ENCODE measurements around the gene ST6GAL1. TPM values are rescaled to one million over a fixed set of nuclear protein-coding genes. Genes with fewer than 3 reads are reported as not detected.

ST6GAL1 gene
- total and polyA plus RNA-seq, 7 experiments from 2014 or later = 115 to 313 (median 214) TPM

- intact Hi-C loops (cut with micrococcal nuclease) = no loop called here
- H3K4me3 ChIP-seq (ENCODE audit: low read length) = no peak overlapping the region
- no peaks in the 10 kb centered on the region for H3K9me3 ChIP-seq (ENCODE audit: control insufficient read depth in 2 of 3, low read length in 3 of 3)
- ChIA-PET CTCF (interaction anchor here (1.0 to 1.4 kb wide), 2 partner anchors 9 to 15 kb away, joined by 4 read pairs; no protein-coding TSS in a partner anchor), POLR2A (interaction anchor here (1.2 to 2.7 kb wide), 2 partner anchors 9 to 10 kb away, joined by 5 to 11 read pairs; no protein-coding TSS in a partner anchor)
- ATAC-seq (no peak), DNase-seq (no peak)
- no peaks in the 10 kb centered on the region for H3K9me3 Mint-ChIP-seq
- H3K27ac ChIP-seq (ENCODE audit: low read depth, low read length) = no peak overlapping the region
- H3K4me1 Mint-ChIP-seq = peaks cover 53 to 90% (median 76%) of the 10 kb centered on the region in 7 donors
- no peaks in the 10 kb centered on the region for H3K27me3 ChIP-seq (ENCODE audit: control insufficient read depth in 2 of 2, insufficient read depth in 2 of 2, low read length in 2 of 2)
- peaks cover 5 to 45% (median 20%) of the 10 kb centered on the region in 5 donors for H3K36me3 Mint-ChIP-seq
- peaks cover 0 to 5% (median 4%) of the 10 kb centered on the region in 3 experiments for H3K36me3 ChIP-seq (ENCODE audit: control insufficient read depth in 2 of 3, insufficient read depth in 3 of 3, low read length in 3 of 3)
- peak overlapping the region in 8 of 9 donors; percentile 17 to 96 (median 72) for H3K27ac Mint-ChIP-seq
- peak overlapping the region in 2 of 10 donors; percentile 14 to 74 for H3K4me3 Mint-ChIP-seq
- peaks cover 16 to 57% of the 10 kb centered on the region in 2 donors for H3K4me1 ChIP-seq (ENCODE audit: control insufficient read depth in 2 of 2, insufficient read depth in 2 of 2, low read length in 2 of 2)
- no peaks in the 10 kb centered on the region for H3K27me3 Mint-ChIP-seq
Measured at GRCh38 chr3:187016639-187017345, 86.5 kb downstream of the ST6GAL1 start.

GRCh38 chr3:187017511-187018230, 87.3 kb downstream of the ST6GAL1 start:
- Mint-ChIP-seq H3K36me3 (peaks cover 5 to 47% (median 20%) of the 10 kb centered on the region in 5 donors), H3K9me3 (no peaks in the 10 kb centered on the region), H3K27me3 (no peaks in the 10 kb centered on the region), H3K4me1 (peaks cover 52 to 90% (median 76%) of the 10 kb centered on the region in 7 donors), H3K27ac (peak overlapping the region in 6 of 9 donors; percentile 27 to 96 (median 82)), H3K4me3 (no peak overlapping the region)
- CTCF ChIA-PET = interaction anchor here (1.0 to 1.4 kb wide), 2 partner anchors 9 to 16 kb away, joined by 4 read pairs; no protein-coding TSS in a partner anchor
- H3K9me3 ChIP-seq (ENCODE audit: control insufficient read depth in 2 of 3, low read length in 3 of 3) = no peaks in the 10 kb centered on the region
- no peaks in the 10 kb centered on the region for H3K27me3 ChIP-seq (ENCODE audit: control insufficient read depth in 2 of 2, insufficient read depth in 2 of 2, low read length in 2 of 2)
- no peak overlapping the region for H3K4me3 ChIP-seq (ENCODE audit: low read length)
- no peak for ATAC-seq
- peaks cover 0 to 5% (median 4%) of the 10 kb centered on the region in 3 experiments for H3K36me3 ChIP-seq (ENCODE audit: control insufficient read depth in 2 of 3, insufficient read depth in 3 of 3, low read length in 3 of 3)
- POLR2A ChIA-PET = interaction anchor here (1.2 to 2.7 kb wide), 2 partner anchors 8 to 11 kb away, joined by 5 to 11 read pairs; no protein-coding TSS in a partner anchor
- DNase-seq = no peak
- intact Hi-C loops (cut with micrococcal nuclease) = no loop called here
- no peak overlapping the region for H3K27ac ChIP-seq (ENCODE audit: low read depth, low read length)
- H3K4me1 ChIP-seq (ENCODE audit: control insufficient read depth in 2 of 2, insufficient read depth in 2 of 2, low read length in 2 of 2) = peaks cover 10 to 51% of the 10 kb centered on the region in 2 donors

- H3K36me3 Mint-ChIP-seq = peaks cover 5 to 48% (median 13%) of the 10 kb centered on the region in 5 donors
- Histone ChIP-seq H3K27me3 (ENCODE audit: control insufficient read depth in 2 of 2, insufficient read depth in 2 of 2, low read length in 2 of 2) (no peaks in the 10 kb centered on the region), H3K27ac (ENCODE audit: low read depth, low read length) (peak overlapping the region; percentile 45), H3K4me1 (ENCODE audit: control insufficient read depth in 2 of 2, insufficient read depth in 2 of 2, low read length in 2 of 2) (peaks cover 12 to 37% of the 10 kb centered on the region in 2 donors), H3K4me3 (ENCODE audit: low read length) (no peak overlapping the region), H3K36me3 (ENCODE audit: control insufficient read depth in 2 of 3, insufficient read depth in 3 of 3, low read length in 3 of 3) (peaks cover 0 to 5% (median 0%) of the 10 kb centered on the region in 3 experiments), H3K9me3 (ENCODE audit: control insufficient read depth in 2 of 3, low read length in 3 of 3) (no peaks in the 10 kb centered on the region)
- intact Hi-C loops (cut with micrococcal nuclease) = loop anchor here (1.0 to 10.0 kb wide), 3 partner anchors 13 to 455 kb away; partner anchors contain the start of gene TBCCD1 (in 1 of the 2)
- peaks cover 40 to 86% (median 74%) of the 10 kb centered on the region in 7 donors for H3K4me1 Mint-ChIP-seq
- H3K27me3 Mint-ChIP-seq = no peaks in the 10 kb centered on the region
- peak overlapping the region; percentile 79 to 97 (median 94) for H3K27ac Mint-ChIP-seq
- peak overlapping the region in 9 of 10 donors; percentile 16 to 80 (median 53) for H3K4me3 Mint-ChIP-seq
- POLR2A ChIA-PET = interaction anchor here (0.5 to 1.5 kb wide), 4 partner anchors 8 to 163 kb away, joined by 3 to 7 read pairs (median 4); no protein-coding TSS in a partner anchor
- ATAC-seq = no peak
- CTCF ChIA-PET = interaction anchor here (0.7 to 1.4 kb wide), 4 partner anchors 83 to 247 kb away, joined by 3 to 8 read pairs (median 3); no protein-coding TSS in a partner anchor
- peaks cover 0 to 3% (median 0%) of the 10 kb centered on the region in 11 donors for H3K9me3 Mint-ChIP-seq
- DNase-seq = no peak
Measured at GRCh38 chr3:187019542-187020072, 89.3 kb downstream of the ST6GAL1 start.

- Histone ChIP-seq H3K9me3 (ENCODE audit: control insufficient read depth in 2 of 3, low read length in 3 of 3) (no peaks in the 10 kb centered on the region), H3K27ac (ENCODE audit: low read depth, low read length) (peak overlapping the region; percentile 33), H3K36me3 (ENCODE audit: control insufficient read depth in 2 of 3, insufficient read depth in 3 of 3, low read length in 3 of 3) (peaks cover 0 to 5% (median 0%) of the 10 kb centered on the region in 3 experiments), H3K4me1 (ENCODE audit: control insufficient read depth in 2 of 2, insufficient read depth in 2 of 2, low read length in 2 of 2) (peaks cover 19 to 37% of the 10 kb centered on the region in 2 donors), H3K4me3 (ENCODE audit: low read length) (peak overlapping the region; percentile 22), H3K27me3 (ENCODE audit: control insufficient read depth in 2 of 2, insufficient read depth in 2 of 2, low read length in 2 of 2) (no peaks in the 10 kb centered on the region)
- H3K36me3 Mint-ChIP-seq = peaks cover 5 to 50% (median 11%) of the 10 kb centered on the region in 5 donors
- ChIA-PET CTCF (interaction anchor here (0.7 to 1.4 kb wide), 3 partner anchors 19 to 247 kb away, joined by 3 read pairs; no protein-coding TSS in a partner anchor), POLR2A (interaction anchor here (2.0 kb wide), 1 partner anchor 10 kb away, joined by 6 read pairs; no protein-coding TSS in a partner anchor)
- intact Hi-C loops (cut with micrococcal nuclease) = loop anchor here (1.0 to 10.0 kb wide), 3 partner anchors 14 to 456 kb away; partner anchors contain the start of gene TBCCD1 (in 1 of the 2)
- peaks cover 41 to 86% (median 73%) of the 10 kb centered on the region in 7 donors for H3K4me1 Mint-ChIP-seq
- H3K27ac Mint-ChIP-seq = peak overlapping the region; percentile 79 to 97 (median 94)
- peak overlapping the region in 8 of 10 donors; percentile 16 to 83 (median 72) for H3K4me3 Mint-ChIP-seq
- H3K27me3 Mint-ChIP-seq = no peaks in the 10 kb centered on the region
- H3K9me3 Mint-ChIP-seq = peaks cover 0 to 3% (median 0%) of the 10 kb centered on the region in 11 donors
- ATAC-seq (peak; percentile 76), DNase-seq (peak in 6 of 9 donors; percentile 58 to 75 (median 66))
Measured at GRCh38 chr3:187020376-187020775, 90.0 kb downstream of the ST6GAL1 start.

GRCh38 chr3:187021748-187022402, 91.5 kb downstream of the ST6GAL1 start:
- peak overlapping the region in 4 of 10 donors; percentile 36 to 51 (median 42) for H3K4me3 Mint-ChIP-seq
- POLR2A ChIA-PET = interaction anchor here (0.9 to 2.0 kb wide), 3 partner anchors 9 to 21 kb away, joined by 5 to 7 read pairs (median 6); no protein-coding TSS in a partner anchor

More at GRCh38 chr3:187021748-187022402, 91.5 kb downstream of the ST6GAL1 start:
- CTCF ChIA-PET = interaction anchor here (0.7 to 0.8 kb wide), 2 partner anchors 85 to 173 kb away, joined by 3 read pairs; no protein-coding TSS in a partner anchor
- intact Hi-C loops (cut with micrococcal nuclease) = loop anchor here in 1 of 2 donors (10.0 kb wide), 1 partner anchor 457 kb away; the partner anchor contains the start of gene TBCCD1
- peaks cover 0 to 5% (median 0%) of the 10 kb centered on the region in 3 experiments for H3K36me3 ChIP-seq (ENCODE audit: control insufficient read depth in 2 of 3, insufficient read depth in 3 of 3, low read length in 3 of 3)
- H3K27ac ChIP-seq (ENCODE audit: low read depth, low read length) = peak overlapping the region; percentile 17
- peaks cover 31 to 72% (median 60%) of the 10 kb centered on the region in 7 donors for H3K4me1 Mint-ChIP-seq
- H3K9me3 Mint-ChIP-seq = peaks cover 0 to 3% (median 0%) of the 10 kb centered on the region in 11 donors
- peaks cover 0 to 41% (median 3%) of the 10 kb centered on the region in 5 donors for H3K36me3 Mint-ChIP-seq
- no peak for DNase-seq
- no peak for ATAC-seq
- no peaks in the 10 kb centered on the region for H3K27me3 ChIP-seq (ENCODE audit: control insufficient read depth in 2 of 2, insufficient read depth in 2 of 2, low read length in 2 of 2)
- no peak overlapping the region for H3K4me3 ChIP-seq (ENCODE audit: low read length)
- no peaks in the 10 kb centered on the region for H3K9me3 ChIP-seq (ENCODE audit: control insufficient read depth in 2 of 3, low read length in 3 of 3)
- H3K4me1 ChIP-seq (ENCODE audit: control insufficient read depth in 2 of 2, insufficient read depth in 2 of 2, low read length in 2 of 2) = peaks cover 18 to 30% of the 10 kb centered on the region in 2 donors
- no peaks in the 10 kb centered on the region for H3K27me3 Mint-ChIP-seq
- H3K27ac Mint-ChIP-seq = peak overlapping the region; percentile 60 to 97 (median 89)
